ENCODE measurements around the gene RHBDL3. TPM values are rescaled to one million over a fixed set of nuclear protein-coding genes. Genes with fewer than 3 reads are reported as not detected.
"Not testable (repeated sequence)": the region's sequence is repeated elsewhere in the genome, so short reads cannot be mapped to it uniquely, and the experiment has no call there.

RHBDL3 gene
- total RNA-seq, 1 donor from 2014 or later, result 0.18 TPM

GRCh38 chr17:32345951-32346600, 80.4 kb downstream of the RHBDL3 start:
- Mint-ChIP-seq H3K27ac (no peak overlapping the region), H3K9me3 (no peaks in the 10 kb centered on the region), H3K4me1 (ENCODE audit: low read depth) (peaks cover 28% of the 10 kb centered on the region), H3K4me3 (ENCODE audit: low read depth) (no peak overlapping the region), H3K36me3 (ENCODE audit: low read depth) (peaks cover 15% of the 10 kb centered on the region), H3K27me3 (ENCODE audit: low read depth) (no peaks in the 10 kb centered on the region)
- intact Hi-C loops (cut with micrococcal nuclease), result no loop called here
- DNase-seq (ENCODE audit: low spot score), result no peak

DNA sequence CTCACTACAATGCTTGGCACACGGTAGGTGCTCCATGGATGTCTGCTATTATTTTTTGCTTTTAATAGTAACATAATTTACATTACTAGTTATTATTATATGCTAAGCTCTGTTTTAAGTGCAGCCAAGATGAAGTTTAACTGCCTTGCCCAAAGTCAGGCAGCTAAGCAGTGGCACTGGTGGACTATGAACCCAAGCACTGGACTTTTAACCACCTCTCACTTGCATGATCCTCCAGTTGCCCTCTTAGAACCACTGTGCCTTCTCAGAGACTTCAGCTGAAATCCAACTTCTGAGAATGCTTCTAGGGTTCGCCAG, 82.8 kb downstream of the RHBDL3 start:
- peaks cover 17% of the 10 kb centered on the region for H3K4me1 Mint-ChIP-seq (ENCODE audit: low read depth)
- DNase-seq (ENCODE audit: low spot score), result no peak
- H3K27me3 Mint-ChIP-seq (ENCODE audit: low read depth), result no peaks in the 10 kb centered on the region
- H3K9me3 Mint-ChIP-seq, result no peaks in the 10 kb centered on the region
- intact Hi-C loops (cut with micrococcal nuclease), result no loop called here
- peak overlapping the region; percentile 37 for H3K4me3 Mint-ChIP-seq (ENCODE audit: low read depth)
- no peak overlapping the region for H3K27ac Mint-ChIP-seq
- H3K36me3 Mint-ChIP-seq (ENCODE audit: low read depth), result peaks cover 38% of the 10 kb centered on the region

GRCh38 chr17:32349503-32349853, 83.8 kb downstream of the RHBDL3 start:
- no peaks in the 10 kb centered on the region for H3K27me3 Mint-ChIP-seq (ENCODE audit: low read depth)
- peak overlapping the region; percentile 92 for H3K4me3 Mint-ChIP-seq (ENCODE audit: low read depth)
- intact Hi-C loops (cut with micrococcal nuclease), result no loop called here
- no peaks in the 10 kb centered on the region for H3K9me3 Mint-ChIP-seq
- peak overlapping the region; percentile 99 for H3K27ac Mint-ChIP-seq
- DNase-seq (ENCODE audit: low spot score), result no peak
- peaks cover 46% of the 10 kb centered on the region for H3K36me3 Mint-ChIP-seq (ENCODE audit: low read depth)
- peaks cover 20% of the 10 kb centered on the region for H3K4me1 Mint-ChIP-seq (ENCODE audit: low read depth)

DNA sequence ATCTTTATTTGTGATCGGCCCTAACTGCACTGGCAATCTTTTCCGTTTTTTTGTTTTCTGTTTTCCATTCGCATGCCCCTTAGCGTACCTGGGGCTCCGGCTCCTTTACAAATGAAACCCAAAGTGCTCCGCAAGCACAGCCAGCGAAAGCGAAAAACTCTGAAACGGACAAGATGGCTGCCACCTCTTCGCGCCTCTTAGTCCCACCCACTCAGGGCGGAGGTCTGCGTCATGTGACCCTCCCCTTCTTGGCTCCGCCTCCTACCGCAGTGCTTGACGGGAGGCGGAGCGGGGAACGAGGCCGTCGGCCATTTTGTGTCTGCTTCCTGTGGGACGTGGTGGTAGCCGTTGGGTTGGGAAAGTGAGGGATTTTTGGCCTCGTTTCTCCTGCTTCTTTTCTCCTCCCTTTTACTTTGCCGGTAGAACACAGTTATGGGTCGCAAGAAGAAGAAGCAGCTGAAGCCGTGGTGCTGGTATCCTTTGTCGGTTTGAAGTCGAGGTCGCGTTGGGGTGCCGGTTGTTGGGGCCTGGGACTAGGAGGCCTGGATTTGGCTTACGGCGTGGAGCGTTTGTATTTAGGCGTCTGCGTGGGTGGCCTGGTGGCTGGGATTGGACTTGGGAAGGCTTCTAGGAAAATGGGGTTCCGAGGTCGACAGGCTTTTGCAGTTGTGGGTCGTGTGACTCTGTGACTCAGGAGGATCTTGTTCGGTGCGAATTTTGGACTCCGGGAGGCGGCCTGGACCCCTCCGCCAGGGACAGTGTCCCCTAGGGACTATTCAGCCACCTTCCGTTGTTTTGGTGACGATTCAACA, 84.4 kb downstream of the RHBDL3 start, which contains the start of gene ZNF207:
ZNF207 (plus strand) TSS at position 304 of the 812 bp plus-strand sequence; CDS start at position 433, 129 bp downstream.
- Mint-ChIP-seq H3K4me1 (ENCODE audit: low read depth) (peaks cover 25% of the 10 kb centered on the region), H3K27me3 (ENCODE audit: low read depth) (no peaks in the 10 kb centered on the region), H3K36me3 (ENCODE audit: low read depth) (peaks cover 51% of the 10 kb centered on the region), H3K27ac (peak within 1 kb of the TSS; percentile 99), H3K4me3 (ENCODE audit: low read depth) (peak within 1 kb of the TSS; percentile 92), H3K9me3 (no peaks in the 10 kb centered on the region)
- intact Hi-C loops (cut with micrococcal nuclease), result loop anchor here (1.0 to 5.0 kb wide), 4 partner anchors 9 to 137 kb away; partner anchors contain the start of genes CDK5R1 and PSMD11
- peak; percentile 95 for DNase-seq (ENCODE audit: low spot score)

DNA sequence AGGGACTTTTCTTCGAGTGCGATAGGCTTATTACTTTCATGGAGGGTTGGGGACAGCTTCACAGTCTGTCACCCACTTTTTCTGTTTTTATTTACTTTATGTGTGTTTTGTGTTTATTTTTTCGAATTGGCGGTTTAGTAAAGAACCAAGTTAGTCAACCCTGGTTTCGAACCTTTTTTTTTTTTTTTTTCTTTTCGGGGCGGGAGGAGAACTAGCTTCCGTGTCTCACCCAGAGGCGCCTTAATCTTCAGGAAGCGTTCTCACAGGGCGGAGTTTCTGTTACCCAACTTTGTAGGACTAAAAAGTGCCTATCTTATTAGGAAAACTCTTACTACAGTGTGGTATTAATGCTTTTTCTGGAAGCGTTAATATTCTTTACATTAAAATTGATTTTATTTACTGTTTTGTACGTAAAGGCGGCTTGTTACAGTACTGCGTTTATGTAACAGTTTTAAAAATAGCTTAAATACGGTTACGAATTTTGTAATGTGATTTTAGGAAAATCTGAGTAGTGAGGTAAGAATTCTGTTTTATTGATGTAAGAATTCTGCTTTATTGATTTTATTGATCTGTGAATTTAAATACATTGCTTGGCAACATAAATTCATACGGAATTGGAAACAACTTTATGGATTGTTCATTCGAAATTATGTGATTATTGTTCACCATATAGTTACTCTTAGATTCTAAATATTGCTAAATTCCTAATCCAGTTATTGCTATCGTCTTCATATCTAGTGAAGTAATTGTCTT, 85.2 kb downstream of the RHBDL3 start:
- Mint-ChIP-seq H3K27ac (peak overlapping the region; percentile 99), H3K4me1 (ENCODE audit: low read depth) (peaks cover 32% of the 10 kb centered on the region), H3K4me3 (ENCODE audit: low read depth) (peak overlapping the region; percentile 92), H3K9me3 (no peaks in the 10 kb centered on the region), H3K36me3 (ENCODE audit: low read depth) (peaks cover 59% of the 10 kb centered on the region), H3K27me3 (ENCODE audit: low read depth) (no peaks in the 10 kb centered on the region)
- intact Hi-C loops (cut with micrococcal nuclease), result loop anchor here (1.0 to 5.0 kb wide), 4 partner anchors 10 to 136 kb away; partner anchors contain the start of genes CDK5R1 and PSMD11
- peak; percentile 32 for DNase-seq (ENCODE audit: low spot score)

DNA sequence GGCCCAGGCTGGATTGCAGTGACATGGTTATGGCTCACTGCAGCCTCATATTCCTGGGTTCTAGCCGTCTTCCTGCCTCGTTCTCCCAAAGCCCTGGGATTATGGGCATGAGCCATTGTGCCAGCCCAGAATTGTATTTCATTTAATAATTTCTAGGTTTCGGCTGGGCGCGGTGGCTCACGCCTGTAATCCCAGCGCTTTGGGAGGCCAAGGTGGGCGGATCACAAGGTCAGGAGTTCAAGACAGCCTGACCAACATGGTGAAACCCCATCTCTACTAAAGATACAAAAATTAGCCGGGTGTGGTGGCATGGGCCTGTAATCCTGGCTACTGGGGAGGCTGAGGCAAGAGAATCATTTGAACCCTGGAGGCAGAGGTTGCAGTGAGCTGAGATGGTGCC, 87.1 kb downstream of the RHBDL3 start:
- DNase-seq (ENCODE audit: low spot score); H3K9me3 Mint-ChIP-seq; H3K27ac Mint-ChIP-seq; H3K27me3 Mint-ChIP-seq (ENCODE audit: low read depth): not testable (repeated sequence)
- Mint-ChIP-seq H3K36me3 (ENCODE audit: low read depth) (peaks cover 69% of the 10 kb centered on the region), H3K4me3 (ENCODE audit: low read depth) (peak overlapping the region; percentile 92), H3K4me1 (ENCODE audit: low read depth) (peaks cover 38% of the 10 kb centered on the region)
- intact Hi-C loops (cut with micrococcal nuclease), result loop anchor here (5.0 kb wide), 1 partner anchor 135 kb away; the partner anchor contains the start of gene CDK5R1

GRCh38 chr17:32355649-32356377, 90.2 kb downstream of the RHBDL3 start:
- intact Hi-C loops (cut with micrococcal nuclease), result no loop called here
- peaks cover 69% of the 10 kb centered on the region for H3K36me3 Mint-ChIP-seq (ENCODE audit: low read depth)
- H3K27ac Mint-ChIP-seq, result peak overlapping the region; percentile 21
- peak overlapping the region; percentile 26 for H3K4me3 Mint-ChIP-seq (ENCODE audit: low read depth)
- no peaks in the 10 kb centered on the region for H3K27me3 Mint-ChIP-seq (ENCODE audit: low read depth)
- H3K4me1 Mint-ChIP-seq (ENCODE audit: low read depth), result peaks cover 32% of the 10 kb centered on the region
- no peaks in the 10 kb centered on the region for H3K9me3 Mint-ChIP-seq
- no peak for DNase-seq (ENCODE audit: low spot score)

GRCh38 chr17:32356378-32356743, 90.7 kb downstream of the RHBDL3 start:
- intact Hi-C loops (cut with micrococcal nuclease), result no loop called here
- Mint-ChIP-seq H3K27me3 (ENCODE audit: low read depth) (no peaks in the 10 kb centered on the region), H3K27ac (no peak overlapping the region), H3K9me3 (no peaks in the 10 kb centered on the region), H3K4me1 (ENCODE audit: low read depth) (peaks cover 34% of the 10 kb centered on the region), H3K4me3 (ENCODE audit: low read depth) (no peak overlapping the region), H3K36me3 (ENCODE audit: low read depth) (peaks cover 71% of the 10 kb centered on the region)
- DNase-seq (ENCODE audit: low spot score), result no peak

GRCh38 chr17:32356750-32357149, 91.1 kb downstream of the RHBDL3 start:
- Mint-ChIP-seq H3K27ac (no peak overlapping the region), H3K36me3 (ENCODE audit: low read depth) (peaks cover 71% of the 10 kb centered on the region), H3K4me1 (ENCODE audit: low read depth) (peaks cover 31% of the 10 kb centered on the region), H3K4me3 (ENCODE audit: low read depth) (no peak overlapping the region), H3K9me3 (no peaks in the 10 kb centered on the region), H3K27me3 (ENCODE audit: low read depth) (no peaks in the 10 kb centered on the region)
- DNase-seq (ENCODE audit: low spot score), result no peak
- intact Hi-C loops (cut with micrococcal nuclease), result no loop called here

DNA sequence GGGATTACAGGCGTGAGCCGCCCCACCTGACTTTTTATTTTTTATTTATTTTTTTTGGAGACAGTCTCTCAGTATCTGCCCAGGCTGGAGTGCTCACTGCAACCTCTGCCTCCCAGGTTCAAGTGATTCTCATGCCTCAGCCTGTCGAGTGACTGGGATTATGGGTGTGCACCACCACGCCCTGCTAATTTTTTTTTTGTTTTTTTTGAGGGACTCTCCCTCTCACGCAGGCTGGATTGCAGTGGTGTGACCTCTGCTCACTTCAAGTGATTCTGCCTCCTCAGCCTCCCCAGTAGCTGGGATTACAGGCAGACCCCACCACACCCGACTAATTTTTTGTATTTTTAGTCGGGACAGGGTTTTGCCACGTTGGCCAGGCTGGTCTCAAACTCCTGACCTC, 92.0 kb downstream of the RHBDL3 start:
- no peak for DNase-seq (ENCODE audit: low spot score)
- peaks cover 33% of the 10 kb centered on the region for H3K4me1 Mint-ChIP-seq (ENCODE audit: low read depth)

GRCh38 chr17:32361270-32361669, 95.6 kb downstream of the RHBDL3 start:
- DNase-seq (ENCODE audit: low spot score), result no peak
- intact Hi-C loops (cut with micrococcal nuclease), result no loop called here
- Mint-ChIP-seq H3K4me3 (ENCODE audit: low read depth) (no peak overlapping the region), H3K4me1 (ENCODE audit: low read depth) (peaks cover 16% of the 10 kb centered on the region), H3K27ac (no peak overlapping the region), H3K9me3 (no peaks in the 10 kb centered on the region), H3K36me3 (ENCODE audit: low read depth) (peaks cover 66% of the 10 kb centered on the region), H3K27me3 (ENCODE audit: low read depth) (no peaks in the 10 kb centered on the region)

More for the DNA sequence above, 92.0 kb downstream of the RHBDL3 start:
- H3K4me3 Mint-ChIP-seq (ENCODE audit: low read depth), result no peak overlapping the region
- H3K27ac Mint-ChIP-seq, result no peak overlapping the region
- peaks cover 71% of the 10 kb centered on the region for H3K36me3 Mint-ChIP-seq (ENCODE audit: low read depth)
- H3K9me3 Mint-ChIP-seq, result no peaks in the 10 kb centered on the region
- H3K27me3 Mint-ChIP-seq (ENCODE audit: low read depth), result no peaks in the 10 kb centered on the region
- intact Hi-C loops (cut with micrococcal nuclease), result no loop called here

DNA sequence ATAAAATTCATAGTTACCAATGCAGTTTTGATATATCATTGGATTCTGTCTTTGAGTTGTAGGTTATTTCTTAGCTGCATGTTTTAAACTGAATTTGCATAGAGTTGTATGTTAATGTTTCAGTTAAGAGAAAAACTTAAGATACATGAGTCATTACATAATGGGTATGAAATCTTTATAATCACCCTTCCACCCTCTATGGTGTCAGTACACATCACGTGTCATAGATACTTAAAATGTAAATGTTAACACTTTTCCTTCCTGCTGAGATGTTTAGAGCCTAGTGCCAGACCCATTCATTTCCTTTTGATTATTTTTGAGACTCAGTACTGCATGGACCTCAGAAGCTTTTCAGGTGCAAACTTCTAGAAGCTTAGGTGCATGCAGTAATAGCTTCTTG, 104.8 kb downstream of the RHBDL3 start:
- H3K4me3 Mint-ChIP-seq (ENCODE audit: low read depth), result no peak overlapping the region
- no peaks in the 10 kb centered on the region for H3K27me3 Mint-ChIP-seq (ENCODE audit: low read depth)
- DNase-seq (ENCODE audit: low spot score), result no peak
- H3K27ac Mint-ChIP-seq, result no peak overlapping the region
- H3K9me3 Mint-ChIP-seq, result no peaks in the 10 kb centered on the region
- intact Hi-C loops (cut with micrococcal nuclease), result no loop called here
- peaks cover 18% of the 10 kb centered on the region for H3K4me1 Mint-ChIP-seq (ENCODE audit: low read depth)
- peaks cover 78% of the 10 kb centered on the region for H3K36me3 Mint-ChIP-seq (ENCODE audit: low read depth)
